IPS-18c (cell line): ENCODE data around the gene SYNPR.

Experiments used
- H3K4me3 ChIP-seq: 2 replicates; pipeline ENCODE4 v1.7.0; 2013; ENCODE audit warnings: low read depth, mild to moderate bottlenecking, low read length, moderate library complexity; ENCODE audit not compliant: insufficient read depth
- H3K9me3 ChIP-seq: one replicate; pipeline ENCODE4 v1.6.1; 2013; ENCODE audit warnings: mild to moderate bottlenecking, low read length, moderate library complexity; ENCODE audit not compliant: control insufficient read depth, insufficient read depth

The SYNPR gene

GRCh38 chr3:63294332-63294731 lies 16.2 kb downstream of the SYNPR start:
- H3K4me3 ChIP-seq: no peak overlapping the region
- H3K9me3 ChIP-seq: no peaks in the 10 kb centered on the region

- H3K9me3 ChIP-seq: no peaks in the 10 kb centered on the region
- H3K4me3 ChIP-seq: no peak overlapping the region
Observed at GRCh38 chr3:63295356-63295755, 17.2 kb downstream of the SYNPR start.

GRCh38 chr3:63295806-63296205 lies 17.7 kb downstream of the SYNPR start:
- H3K9me3 ChIP-seq: no peaks in the 10 kb centered on the region
- H3K4me3 ChIP-seq: no peak overlapping the region

GRCh38 chr3:63296249-63296648 lies 18.1 kb downstream of the SYNPR start:
- Histone ChIP-seq H3K4me3 (no peak overlapping the region), H3K9me3 (no peaks in the 10 kb centered on the region)

- no peak overlapping the region for H3K4me3 ChIP-seq
Observed at GRCh38 chr3:63303238-63303637, 25.1 kb downstream of the SYNPR start.

GRCh38 chr3:63304421-63304820 lies 26.3 kb downstream of the SYNPR start:
- no peaks in the 10 kb centered on the region for H3K9me3 ChIP-seq
- no peak overlapping the region for H3K4me3 ChIP-seq

More at GRCh38 chr3:63303238-63303637, 25.1 kb downstream of the SYNPR start:
- no peaks in the 10 kb centered on the region for H3K9me3 ChIP-seq

- Histone ChIP-seq H3K4me3 (no peak overlapping the region), H3K9me3 (no peaks in the 10 kb centered on the region)
Observed at GRCh38 chr3:63308072-63308471, 30.0 kb downstream of the SYNPR start.

- H3K9me3 ChIP-seq: no peaks in the 10 kb centered on the region
Observed at GRCh38 chr3:63309768-63310167, 31.7 kb downstream of the SYNPR start.

GRCh38 chr3:63323766-63324165 lies 45.7 kb downstream of the SYNPR start:
- Histone ChIP-seq H3K9me3 (no peaks in the 10 kb centered on the region), H3K4me3 (no peak overlapping the region)

More at GRCh38 chr3:63309768-63310167, 31.7 kb downstream of the SYNPR start:
- no peak overlapping the region for H3K4me3 ChIP-seq

GRCh38 chr3:63324621-63325020 lies 46.5 kb downstream of the SYNPR start:
- no peak overlapping the region for H3K4me3 ChIP-seq

GRCh38 chr3:63325386-63325785 lies 47.3 kb downstream of the SYNPR start:
- H3K4me3 ChIP-seq: no peak overlapping the region
- H3K9me3 ChIP-seq: no peaks in the 10 kb centered on the region

More at GRCh38 chr3:63324621-63325020, 46.5 kb downstream of the SYNPR start:
- H3K9me3 ChIP-seq: no peaks in the 10 kb centered on the region

GRCh38 chr3:63328365-63328764 lies 50.3 kb downstream of the SYNPR start:
- Histone ChIP-seq H3K9me3 (no peaks in the 10 kb centered on the region), H3K4me3 (no peak overlapping the region)

GRCh38 chr3:63331520-63331919 lies 53.4 kb downstream of the SYNPR start:
- H3K4me3 ChIP-seq: no peak overlapping the region
- H3K9me3 ChIP-seq: no peaks in the 10 kb centered on the region

GRCh38 chr3:63333815-63334214 lies 55.7 kb downstream of the SYNPR start:
- H3K4me3 ChIP-seq: no peak overlapping the region
- H3K9me3 ChIP-seq: no peaks in the 10 kb centered on the region

- Histone ChIP-seq H3K9me3 (no peaks in the 10 kb centered on the region), H3K4me3 (no peak overlapping the region)
Observed at GRCh38 chr3:63338351-63338750, 60.2 kb downstream of the SYNPR start.

- no peaks in the 10 kb centered on the region for H3K9me3 ChIP-seq
- no peak overlapping the region; the same call in 1 of the 2 replicates for H3K4me3 ChIP-seq
Observed at GRCh38 chr3:63343674-63344073, 65.6 kb downstream of the SYNPR start.

- H3K4me3 ChIP-seq: no peak overlapping the region
- no peaks in the 10 kb centered on the region for H3K9me3 ChIP-seq
Observed at GRCh38 chr3:63344661-63345060, 66.6 kb downstream of the SYNPR start.

- Histone ChIP-seq H3K9me3 (no peaks in the 10 kb centered on the region), H3K4me3 (no peak overlapping the region)
Observed at GRCh38 chr3:63349583-63350573, 71.8 kb downstream of the SYNPR start.
